HG03457 (cell line): ENCODE results near the gene CNEP1R1.

Experiments used
- ATAC-seq: cut with Tn5 transposase; IDR thresholded peaks from one replicate; pipeline ENCODE4 v1.9.1; 2021; ENCODE audit warnings: moderate number of reproducible peaks; ENCODE audit not compliant: unreplicated experiment

CNEP1R1 gene

GRCh38 chr16:50059669-50060068 lies 34.6 kb downstream of the CNEP1R1 start:
- no peak for ATAC-seq

DNA sequence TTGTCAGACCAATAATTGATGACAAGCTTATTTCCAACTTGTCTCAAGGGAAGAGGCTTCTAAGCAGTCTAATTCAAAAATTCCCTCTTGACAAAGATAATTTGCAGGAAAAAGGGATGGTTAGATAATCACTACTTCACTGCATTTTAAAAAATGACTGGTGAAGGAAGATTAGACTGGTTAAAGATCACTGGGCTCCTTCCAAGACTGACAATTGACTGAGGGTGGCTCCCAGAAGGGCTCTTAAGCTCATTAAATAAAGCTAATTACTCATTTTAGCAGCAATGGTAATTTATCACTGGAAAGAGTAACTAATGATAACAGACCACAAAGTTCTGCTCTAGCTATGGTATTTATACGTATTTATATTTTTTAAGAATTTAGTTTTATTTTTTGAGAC lies 36.3 kb downstream of the CNEP1R1 start:
- ATAC-seq = no peak

DNA sequence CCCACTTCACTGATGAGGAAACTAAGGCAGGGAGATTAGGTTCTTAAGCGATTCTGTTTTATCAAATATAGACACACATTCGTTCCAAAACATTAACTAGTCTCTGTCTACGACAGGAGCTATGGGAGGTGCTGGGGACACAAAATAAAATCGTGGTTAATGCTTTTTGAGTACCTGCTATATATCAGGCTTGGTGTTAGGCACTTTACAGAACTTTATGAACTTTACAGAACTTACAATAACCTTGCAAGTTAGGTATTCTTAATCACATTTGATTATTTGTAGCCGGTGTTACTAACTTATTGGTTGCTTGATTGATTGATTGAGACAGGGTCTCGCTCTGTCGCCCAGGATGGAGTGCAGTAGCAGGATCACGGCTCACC lies 40.2 kb downstream of the CNEP1R1 start:
- ATAC-seq = no peak

DNA sequence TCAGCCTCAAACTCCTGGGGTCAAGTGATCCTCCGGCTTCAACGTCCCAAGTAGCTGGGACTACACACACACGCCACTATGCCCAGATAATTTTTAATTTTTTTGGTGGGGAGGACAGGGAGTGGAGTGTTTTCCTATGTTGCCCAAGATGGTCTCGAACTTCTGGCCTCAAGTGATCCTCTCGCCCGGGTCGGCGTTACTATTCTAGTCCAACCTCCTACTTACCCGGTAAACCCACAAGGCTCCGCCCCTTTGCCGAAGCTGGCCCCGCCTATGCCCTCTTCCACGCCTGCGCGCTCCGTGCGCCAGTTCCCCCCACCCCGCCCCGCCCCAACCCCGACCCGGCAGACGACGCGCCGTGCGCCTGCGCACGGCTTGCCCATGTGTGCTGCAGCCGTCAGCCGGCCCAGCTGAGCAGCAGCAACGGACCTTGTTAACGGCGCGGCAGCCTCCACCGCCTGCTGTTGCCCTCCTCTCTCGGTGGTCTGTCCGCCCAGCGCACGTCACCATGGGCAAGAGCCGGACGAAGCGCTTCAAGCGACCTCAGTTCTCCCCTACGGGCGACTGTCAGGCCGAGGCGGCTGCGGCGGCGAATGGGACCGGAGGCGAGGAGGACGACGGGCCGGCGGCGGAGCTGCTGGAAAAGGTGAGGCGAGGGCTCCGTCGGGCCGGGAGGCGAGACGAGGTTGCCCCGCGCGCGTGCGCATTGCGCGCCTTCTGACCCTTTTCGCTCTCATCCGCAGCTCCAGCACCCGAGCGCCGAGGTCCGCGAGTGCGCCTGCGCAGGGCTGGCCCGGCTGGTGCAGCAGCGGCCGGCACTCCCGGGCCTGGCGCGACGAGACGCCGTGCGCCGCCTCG lies 40.8 kb downstream of the CNEP1R1 start, which contains the start of gene HEATR3:
Gene HEATR3, plus strand, starts transcription at position 347 of the 858 bp plus-strand sequence. Its CDS starts 162 bp downstream, at position 509.
- peak; percentile 54 for ATAC-seq

GRCh38 chr16:50066482-50067289 lies 41.7 kb downstream of the CNEP1R1 start:
- ATAC-seq = no peak

DNA sequence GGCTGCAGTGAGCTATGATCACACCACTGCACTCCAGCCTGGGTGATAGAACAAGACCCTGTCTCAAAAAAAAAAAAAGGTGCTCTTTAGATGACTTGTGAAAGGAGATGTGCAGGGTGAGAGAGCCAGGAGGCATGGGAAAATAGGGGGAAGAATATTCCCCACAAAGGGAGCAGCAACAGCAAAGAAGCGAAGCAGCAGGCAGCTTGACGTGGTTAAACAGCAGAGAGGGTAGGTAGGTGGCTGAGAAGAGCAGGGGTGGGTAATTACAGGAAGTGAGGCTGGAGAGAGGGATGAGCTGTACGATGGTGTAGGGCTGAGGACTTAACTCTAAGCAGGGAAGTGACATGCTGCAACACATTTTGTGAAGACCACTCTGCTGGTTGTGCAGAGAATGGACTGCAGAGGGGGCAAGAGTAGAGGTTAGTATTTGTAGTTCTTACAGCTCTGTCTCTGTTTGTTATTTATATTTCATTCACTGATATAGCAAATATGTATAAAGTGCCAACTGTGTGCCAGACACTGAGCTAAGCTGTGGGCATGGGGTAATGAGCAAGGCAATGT lies 42.3 kb downstream of the CNEP1R1 start:
- ATAC-seq = no peak

GRCh38 chr16:50068550-50068949 lies 43.5 kb downstream of the CNEP1R1 start:
- ATAC-seq = no peak

- no peak for ATAC-seq
These were observed 44.0 kb downstream of the CNEP1R1 start for GRCh38 chr16:50069060-50069459.

- ATAC-seq = no peak
These were observed 46.1 kb downstream of the CNEP1R1 start for GRCh38 chr16:50071075-50071671.

DNA sequence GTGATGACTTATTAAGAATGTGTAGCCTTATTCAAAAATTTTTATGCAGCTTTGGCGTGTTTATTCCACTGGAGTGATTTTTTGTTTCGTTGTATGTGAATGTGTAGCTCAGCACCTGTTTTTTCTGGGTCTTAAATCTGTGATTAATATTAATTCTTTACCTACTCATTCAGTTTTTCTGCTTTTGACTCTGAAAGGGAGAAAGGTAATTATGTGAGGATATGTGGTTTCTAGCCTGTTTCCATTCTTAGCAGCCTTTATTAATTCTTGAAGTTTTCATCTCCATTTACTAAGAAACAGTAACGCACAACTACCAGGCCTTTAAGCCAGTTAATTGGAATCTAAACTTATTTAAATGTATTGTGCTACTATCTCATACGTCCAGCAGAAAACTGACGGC lies 47.7 kb downstream of the CNEP1R1 start:
- no peak for ATAC-seq

- no peak for ATAC-seq
These were observed 54.5 kb downstream of the CNEP1R1 start for GRCh38 chr16:50079397-50080140.

- ATAC-seq = no peak
These were observed 56.5 kb downstream of the CNEP1R1 start for GRCh38 chr16:50081428-50082018.

DNA sequence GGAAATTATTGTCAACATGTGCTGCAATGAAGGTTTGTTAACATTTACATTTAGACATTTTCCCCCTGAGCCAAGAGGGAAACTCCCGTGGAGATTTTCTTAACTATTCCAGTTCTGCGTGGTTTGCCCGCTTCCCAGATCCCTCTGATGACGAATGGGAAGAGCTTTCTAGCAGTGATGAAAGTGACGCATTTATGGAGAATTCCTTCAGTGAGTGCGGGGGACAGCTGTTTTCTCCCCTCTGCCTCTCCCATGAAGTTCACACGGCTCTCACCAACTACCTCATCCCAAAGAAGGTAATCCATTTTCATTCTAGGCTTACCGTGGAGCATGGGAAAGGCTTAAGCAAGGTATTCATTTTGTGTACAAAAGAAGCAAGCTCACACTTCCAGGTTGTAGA lies 59.0 kb downstream of the CNEP1R1 start:
- ATAC-seq = no peak

GRCh38 chr16:50086176-50086575 lies 61.2 kb downstream of the CNEP1R1 start:
- ATAC-seq = no peak
